Right lung (tissue), 5 donors: ENCODE measurements around the gene ADGRF3. TPM values are rescaled to one million over a fixed set of nuclear protein-coding genes. Genes with fewer than 3 reads are reported as not detected.
A peak's percentile ranks its signal among the peaks of the same experiment; 100 is the strongest.
"Not testable (repeated sequence)": the region's sequence is repeated elsewhere in the genome, so short reads cannot be mapped to it uniquely, and the experiment has no call there.

ENCODE experiments used
- DNase-seq, 2 donors: peaks; one replicate each; pipeline ENCODE4 v3.0.0-alpha.2; 2013
- polyA plus RNA-seq, 5 donors: library from polyadenylated mRNA; unstranded; fragments of 120-200 nt; gene quantifications; one replicate each; pipeline versions ENCODE4 v1.2.1 to v1.2.3, GENCODE V29; 2013; ENCODE audit warnings: inconsistent platforms in 1 of 5, low replicate concordance in 1 of 5; ENCODE audit not compliant: insufficient read length in 5 of 5, insufficient read depth in 1 of 5

Gene ADGRF3
- polyA plus RNA-seq, 5 donors: 0.88 to 2.0 (median 1.9) TPM

GRCh38 chr2:26318950-26319349, 27.6 kb downstream of the ADGRF3 start:
- no peak for DNase-seq

- DNase-seq: no peak
Observed at GRCh38 chr2:26317377-26318105, 29.0 kb downstream of the ADGRF3 start.

- no peak for DNase-seq
Observed at GRCh38 chr2:26316845-26317244, 29.7 kb downstream of the ADGRF3 start.

- no peak for DNase-seq
Observed at GRCh38 chr2:26316041-26316440, 30.5 kb downstream of the ADGRF3 start.

GRCh38 chr2:26314243-26314642, 32.3 kb downstream of the ADGRF3 start:
- DNase-seq: no peak

- no peak for DNase-seq
Observed at GRCh38 chr2:26313446-26313845, 33.1 kb downstream of the ADGRF3 start.

GRCh38 chr2:26312471-26312870, 34.1 kb downstream of the ADGRF3 start:
- no peak for DNase-seq

GRCh38 chr2:26309921-26310320, 36.7 kb downstream of the ADGRF3 start:
- no peak for DNase-seq

- DNase-seq: no peak
Observed at GRCh38 chr2:26305540-26305939, 41.0 kb downstream of the ADGRF3 start.

GRCh38 chr2:26305094-26305493, 41.5 kb downstream of the ADGRF3 start:
- DNase-seq: not testable (repeated sequence)

GRCh38 chr2:26302846-26303245, 43.7 kb downstream of the ADGRF3 start:
- no peak for DNase-seq

GRCh38 chr2:26300234-26300925, 46.2 kb downstream of the ADGRF3 start:
- peak; percentile 25 to 30 for DNase-seq

- DNase-seq: peak; percentile 74 to 80
Observed at GRCh38 chr2:26299471-26300101, 47.0 kb downstream of the ADGRF3 start.

- peak; percentile 39 to 54 for DNase-seq
Observed at GRCh38 chr2:26298638-26299393, 47.8 kb downstream of the ADGRF3 start.

- no peak for DNase-seq
Observed at GRCh38 chr2:26298286-26298637, 48.3 kb downstream of the ADGRF3 start.

GRCh38 chr2:26297061-26297460, 49.5 kb downstream of the ADGRF3 start:
- no peak for DNase-seq

- DNase-seq: no peak
Observed at GRCh38 chr2:26295511-26295910, 51.1 kb downstream of the ADGRF3 start.

- no peak for DNase-seq
Observed at GRCh38 chr2:26292646-26293045, 53.9 kb downstream of the ADGRF3 start.

GRCh38 chr2:26290001-26290400, 56.6 kb downstream of the ADGRF3 start:
- no peak for DNase-seq

- DNase-seq: no peak
Observed at GRCh38 chr2:26285931-26286330, 60.7 kb downstream of the ADGRF3 start.

- no peak for DNase-seq
Observed at GRCh38 chr2:26284132-26284531, 62.5 kb downstream of the ADGRF3 start.

- DNase-seq: no peak
Observed at GRCh38 chr2:26283606-26284005, 63.0 kb downstream of the ADGRF3 start.
